WTC11 (cell line): ENCODE data around the gene DCAF8L2.
"Not testable (repeated sequence)": the region's sequence is repeated elsewhere in the genome, so short reads cannot be mapped to it uniquely, and the experiment has no call there.

Experiments
- ESRRA ChIP-seq: sonication (generic); formaldehyde crosslinking; IDR thresholded peaks from 2 replicates; pipeline ENCODE4 v1.8.1; 2022; ENCODE audit warnings: mild to moderate bottlenecking, missing genetic modification reagents, borderline replicate concordance
- JUN ChIP-seq: sonication (generic); formaldehyde crosslinking; IDR thresholded peaks from 2 replicates; pipeline ENCODE4 v1.8.0; 2023; ENCODE audit warnings: mild to moderate bottlenecking, missing genetic modification reagents
- NFATC4 ChIP-seq: fragments of 250-450 bp; sonication (Bioruptor Pico); IDR thresholded peaks from 2 replicates; pipeline ENCODE4 v1.9.0; 2021; ENCODE audit warnings: mild to moderate bottlenecking
- NFE2L1 ChIP-seq: sonication (generic); formaldehyde crosslinking; IDR thresholded peaks from 2 replicates; pipeline ENCODE4 v1.8.1; 2023; ENCODE audit warnings: missing genetic modification reagents
- NFYB ChIP-seq: sonication (generic); formaldehyde crosslinking; conservative IDR thresholded peaks from 2 replicates; pipeline ENCODE4 v1.8.0; 2022; ENCODE audit warnings: low read depth, missing genetic modification reagents
- SP1 ChIP-seq: sonication (generic); formaldehyde crosslinking; conservative IDR thresholded peaks from 2 replicates; pipeline ENCODE4 v1.8.1; 2022; ENCODE audit warnings: missing genetic modification reagents
- TEAD1 ChIP-seq: sonication (generic); formaldehyde crosslinking; IDR thresholded peaks from 2 replicates; pipeline ENCODE4 v1.8.0; 2022; ENCODE audit warnings: mild to moderate bottlenecking, missing genetic modification reagents
- TEAD4 ChIP-seq: sonication (generic); formaldehyde crosslinking; IDR thresholded peaks from 2 replicates; pipeline ENCODE4 v1.8.0; 2022; ENCODE audit warnings: mild to moderate bottlenecking, missing genetic modification reagents
- TP53 ChIP-seq: sonication (generic); formaldehyde crosslinking; IDR thresholded peaks from 2 replicates; pipeline ENCODE4 v1.8.1; 2023; ENCODE audit warnings: mild to moderate bottlenecking, missing genetic modification reagents
- ZNF263 ChIP-seq: sonication (generic); formaldehyde crosslinking; IDR thresholded peaks from 2 replicates; pipeline ENCODE4 v1.8.1; 2022; ENCODE audit warnings: low read depth, mild to moderate bottlenecking, moderate library complexity, missing genetic modification reagents
- ZNF317 ChIP-seq: sonication (generic); formaldehyde crosslinking; IDR thresholded peaks from 2 replicates; pipeline ENCODE4 v1.8.1; 2023; ENCODE audit warnings: low read depth, mild to moderate bottlenecking, moderate library complexity, missing genetic modification reagents, borderline replicate concordance
- TF ChIP-seq, protein P1 (sequence below): sonication (generic); formaldehyde crosslinking; IDR thresholded peaks from 2 replicates; pipeline ENCODE4 v1.8.0; 2022; ENCODE audit warnings: missing genetic modification reagents
- TF ChIP-seq, protein P2 (sequence below): sonication (generic); formaldehyde crosslinking; IDR thresholded peaks from 2 replicates; pipeline ENCODE4 v1.8.0; 2023; ENCODE audit warnings: missing genetic modification reagents

DNA sequence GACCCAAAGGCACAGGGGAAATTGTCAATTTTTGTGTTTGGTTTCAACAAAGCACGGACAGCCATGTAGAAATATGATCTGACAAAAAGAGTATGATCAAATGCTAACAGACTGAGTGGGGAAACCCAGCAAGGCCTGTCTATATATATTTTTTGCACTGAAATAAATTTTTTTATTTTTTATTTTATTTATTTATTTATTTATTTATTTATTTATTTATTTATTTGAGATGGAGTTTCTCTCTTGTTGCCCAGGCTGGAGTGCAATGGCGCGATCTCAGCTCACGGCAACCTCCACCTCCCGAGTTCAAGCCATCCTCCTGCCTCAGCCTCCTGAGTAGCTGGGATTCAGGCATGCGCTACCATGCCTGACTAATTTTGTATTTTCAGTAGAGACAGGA lies 49.0 kb upstream of the DCAF8L2 start:
- not testable (repeated sequence) for TF ChIP-seq TEAD4; TEAD1; NFATC4; ESRRA (CRISPR knock-in tag); JUN (CRISPR knock-in tag); ZNF317 (CRISPR knock-in tag); NFYB (CRISPR knock-in tag); SP1 (CRISPR knock-in tag); TP53 (CRISPR knock-in tag); ZNF263; NFE2L1 (CRISPR knock-in tag)
- TF ChIP-seq, protein P1, sequence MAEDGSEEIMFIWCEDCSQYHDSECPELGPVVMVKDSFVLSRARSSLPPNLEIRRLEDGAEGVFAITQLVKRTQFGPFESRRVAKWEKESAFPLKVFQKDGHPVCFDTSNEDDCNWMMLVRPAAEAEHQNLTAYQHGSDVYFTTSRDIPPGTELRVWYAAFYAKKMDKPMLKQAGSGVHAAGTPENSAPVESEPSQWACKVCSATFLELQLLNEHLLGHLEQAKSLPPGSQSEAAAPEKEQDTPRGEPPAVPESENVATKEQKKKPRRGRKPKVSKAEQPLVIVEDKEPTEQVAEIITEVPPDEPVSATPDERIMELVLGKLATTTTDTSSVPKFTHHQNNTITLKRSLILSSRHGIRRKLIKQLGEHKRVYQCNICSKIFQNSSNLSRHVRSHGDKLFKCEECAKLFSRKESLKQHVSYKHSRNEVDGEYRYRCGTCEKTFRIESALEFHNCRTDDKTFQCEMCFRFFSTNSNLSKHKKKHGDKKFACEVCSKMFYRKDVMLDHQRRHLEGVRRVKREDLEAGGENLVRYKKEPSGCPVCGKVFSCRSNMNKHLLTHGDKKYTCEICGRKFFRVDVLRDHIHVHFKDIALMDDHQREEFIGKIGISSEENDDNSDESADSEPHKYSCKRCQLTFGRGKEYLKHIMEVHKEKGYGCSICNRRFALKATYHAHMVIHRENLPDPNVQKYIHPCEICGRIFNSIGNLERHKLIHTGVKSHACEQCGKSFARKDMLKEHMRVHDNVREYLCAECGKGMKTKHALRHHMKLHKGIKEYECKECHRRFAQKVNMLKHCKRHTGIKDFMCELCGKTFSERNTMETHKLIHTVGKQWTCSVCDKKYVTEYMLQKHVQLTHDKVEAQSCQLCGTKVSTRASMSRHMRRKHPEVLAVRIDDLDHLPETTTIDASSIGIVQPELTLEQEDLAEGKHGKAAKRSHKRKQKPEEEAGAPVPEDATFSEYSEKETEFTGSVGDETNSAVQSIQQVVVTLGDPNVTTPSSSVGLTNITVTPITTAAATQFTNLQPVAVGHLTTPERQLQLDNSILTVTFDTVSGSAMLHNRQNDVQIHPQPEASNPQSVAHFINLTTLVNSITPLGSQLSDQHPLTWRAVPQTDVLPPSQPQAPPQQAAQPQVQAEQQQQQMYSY (CRISPR knock-in tag): not testable (repeated sequence)
- TF ChIP-seq, protein P2, sequence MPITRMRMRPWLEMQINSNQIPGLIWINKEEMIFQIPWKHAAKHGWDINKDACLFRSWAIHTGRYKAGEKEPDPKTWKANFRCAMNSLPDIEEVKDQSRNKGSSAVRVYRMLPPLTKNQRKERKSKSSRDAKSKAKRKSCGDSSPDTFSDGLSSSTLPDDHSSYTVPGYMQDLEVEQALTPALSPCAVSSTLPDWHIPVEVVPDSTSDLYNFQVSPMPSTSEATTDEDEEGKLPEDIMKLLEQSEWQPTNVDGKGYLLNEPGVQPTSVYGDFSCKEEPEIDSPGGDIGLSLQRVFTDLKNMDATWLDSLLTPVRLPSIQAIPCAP (CRISPR knock-in tag): not testable (repeated sequence)
